ENCODE results near the gene CARS1. TPM values are rescaled to one million over a fixed set of nuclear protein-coding genes. Genes with fewer than 3 reads are reported as not detected.

CARS1 gene
- total and polyA plus RNA-seq, 9 of the 15 experiments (the other 6 are each of a cell fraction or from before 2014, with no cell fraction given), result 14.4 to 106 (median 73.6) TPM

GRCh38 chr11:3058753-3059664 is 1.8 kb upstream of the CARS1 start (continued):
- TF ChIP-seq ATF6 (CRISPR knock-in tag; IDR thresholded peaks at IDR 0.05), result no peak
- TF ChIP-seq FOS (IDR thresholded peaks at IDR 0.05; ENCODE audit: extremely low read depth, insufficient read length), result peak; percentile 54
- no peak for TF ChIP-seq NCOA2 (IDR thresholded peaks at IDR 0.05; ENCODE audit: partially characterized antibody in 2 of 2)
- peak; percentile 90 for TF ChIP-seq MAX (CRISPR knock-in tag; IDR thresholded peaks at IDR 0.05)
- TF ChIP-seq KDM5B (IDR thresholded peaks at IDR 0.05; ENCODE audit: insufficient replicate concordance, low read depth, low read length), result peak; percentile 35
- no peak for TF ChIP-seq GTF2B (IDR thresholded peaks at IDR 0.05; ENCODE audit: extremely low read depth, insufficient read length)
- no peak for TF ChIP-seq ZNF23 (CRISPR knock-in tag; IDR thresholded peaks at IDR 0.05)
- no peak for TF ChIP-seq ARID4B (CRISPR knock-in tag; IDR thresholded peaks at IDR 0.05)
- peak; percentile 48 for TF ChIP-seq CXXC5 (CRISPR knock-in tag; IDR thresholded peaks at IDR 0.05)
- peak; percentile 81 for TF ChIP-seq ARID1B (IDR thresholded peaks at IDR 0.05)
- no peak for TF ChIP-seq HDAC6 (IDR thresholded peaks at IDR 0.05; ENCODE audit: low read depth, low read length)
- TF ChIP-seq BHLHE40 (IDR thresholded peaks at IDR 0.05; ENCODE audit: low read length), result peak; percentile 39; the same call in 1 of the 2 replicates
- TF ChIP-seq CHD2 (IDR thresholded peaks at IDR 0.05; ENCODE audit: low read depth, low read length), result no peak
- peak; percentile 49; the same call in 1 of the 2 replicates for TF ChIP-seq SOX6 (IDR thresholded peaks at IDR 0.05)
- no peak for TF ChIP-seq BRCA1 (IDR thresholded peaks at IDR 0.05)
- no peak for TF ChIP-seq BRCA1 (CRISPR knock-in tag; IDR thresholded peaks at IDR 0.05)
- no peak for TF ChIP-seq ZNF282 (CRISPR knock-in tag; IDR thresholded peaks at IDR 0.05)
- TF ChIP-seq ZBTB17 (CRISPR knock-in tag; IDR thresholded peaks at IDR 0.05), result no peak
